GM12878 (cell line): Measurements from ENCODE around the gene AKR1B1. TPM values are rescaled to one million over a fixed set of nuclear protein-coding genes. Genes with fewer than 3 reads are reported as not detected.

Source experiments
- ATAC-seq: fragments of 200-7000 bp; cut with Tn5 transposase; 3 replicates; pipeline ENCODE4 v1.9.1; 2020; ENCODE audit warnings: mild to moderate bottlenecking, moderate library complexity
- BruUV-seq: library from RNA; stranded (reverse); fragments of 400-500 nt; replicated peaks from 2 replicates; lab custom pipeline; 2021; lab: Mats Ljungman, UMichigan
- CTCF ChIA-PET: fragments of 300-600 bp; sonication (Branson Sonifier 250); formaldehyde crosslinking; extraction: SDS; loops from one replicate; lab custom pipeline; 2021; ENCODE audit warnings: inconsistent platforms; lab: Yijun Ruan, JAX
- POLR2A ChIA-PET: fragments of 350-600 bp; formaldehyde crosslinking; extraction: SDS; loops from one replicate; lab custom pipeline; 2021; ENCODE audit warnings: inconsistent platforms; lab: Charles Lee
- RAD21 ChIA-PET: fragments of 300-600 bp; sonication (Branson Sonifier 250); formaldehyde crosslinking; loops from one replicate; lab custom pipeline; 2023; ENCODE audit warnings: antibody characterized with exemption; ENCODE audit not compliant: unreplicated experiment; lab: Charles Lee
- SMC1A ChIA-PET: fragments of 300-600 bp; sonication (Branson Sonifier 250); formaldehyde crosslinking; loops from one replicate; lab custom pipeline; 2023; ENCODE audit not compliant: unreplicated experiment, uncharacterized antibody; lab: Charles Lee
- DNase-seq: peaks from one replicate; pipeline ENCODE4 v3.0.0-alpha.2; 2011; ENCODE audit warnings: low read depth, low spot score
- FAIRE-seq: peaks from 3 replicates; lab custom pipeline; 2011; peaks lifted over from hg19 to GRCh38; lab: Jason Lieb, UNC
- H2AFZ ChIP-seq: 2 replicates; pipeline ENCODE4 v1.6.0; 2011; ENCODE audit warnings: low read depth, low read length, control low read depth; ENCODE audit not compliant: control insufficient read depth
- H3K27ac ChIP-seq: 2 replicates; pipeline ENCODE4 v1.5.1; 2011; ENCODE audit warnings: control low read depth; ENCODE audit not compliant: control insufficient read depth, insufficient read depth
- H3K27me3 ChIP-seq, 2 experiments: replicated peaks in 1 of 2; 2 replicates each; pipeline versions ENCODE4 v1.6.0 to v1.6.1; 2011; ENCODE audit warnings: low read length in 1 of 2; ENCODE audit not compliant: control insufficient read depth in 2 of 2, insufficient read depth in 2 of 2
- H3K36me3 ChIP-seq, 2 experiments: 2 replicates each; pipeline ENCODE4 v1.5.1; 2011; ENCODE audit warnings: low read length in 1 of 2; ENCODE audit not compliant: control insufficient read depth in 2 of 2, insufficient read depth in 2 of 2
- H3K4me1 ChIP-seq: 2 replicates; pipeline ENCODE4 v1.6.1; 2011; ENCODE audit warnings: mild to moderate bottlenecking, low read length, moderate library complexity, mixed read lengths; ENCODE audit not compliant: control insufficient read depth, insufficient read depth
- H3K4me2 ChIP-seq: 2 replicates; pipeline ENCODE4 v1.6.0; 2011; ENCODE audit warnings: control low read depth; ENCODE audit not compliant: control insufficient read depth, insufficient read depth
- H3K4me3 ChIP-seq: fragments of 200-600 bp; sonication (generic); 2 replicates; pipeline ENCODE4 v1.5.1; 2016
- H3K79me2 ChIP-seq: 2 replicates; pipeline ENCODE4 v1.6.0; 2011; ENCODE audit warnings: low read length; ENCODE audit not compliant: control insufficient read depth, insufficient read depth
- H3K9ac ChIP-seq: 2 replicates; pipeline ENCODE4 v1.8.0; 2011; ENCODE audit warnings: low read length, control low read depth, mixed read lengths; ENCODE audit not compliant: control insufficient read depth, insufficient read depth
- H3K9me3 ChIP-seq: replicated peaks from 3 replicates; pipeline ENCODE4 v1.5.1; 2011; ENCODE audit warnings: mild to moderate bottlenecking, low read length; ENCODE audit not compliant: control insufficient read depth, insufficient read depth
- H4K20me1 ChIP-seq: 2 replicates; pipeline ENCODE4 v1.6.0; 2011; ENCODE audit not compliant: control insufficient read depth, insufficient read depth
- BHLHE40 ChIP-seq, 2 experiments: fragments of 450-650 bp in 1 of 2; IDR thresholded peaks; 2 replicates each; pipeline ENCODE4 v1.6.1; 2011 to 2017; ENCODE audit warnings: low read depth in 2 of 2, borderline replicate concordance in 1 of 2, improper control_type of control experiment in 1 of 2, low read length in 1 of 2, mild to moderate bottlenecking in 1 of 2
- CBX3 ChIP-seq: fragments of 200-600 bp; sonication (generic); IDR thresholded peaks from 2 replicates; pipeline ENCODE4 v1.6.1; 2016; ENCODE audit warnings: low read depth, borderline replicate concordance
- CHD4 ChIP-seq: fragments of 200-600 bp; sonication (generic); IDR thresholded peaks from 2 replicates; pipeline ENCODE4 v1.6.1; 2016; ENCODE audit warnings: mild to moderate bottlenecking
- FOS ChIP-seq: IDR thresholded peaks from 3 replicates; pipeline ENCODE4 v1.6.1; 2011; ENCODE audit warnings: borderline replicate concordance; ENCODE audit not compliant: insufficient read length; ENCODE audit errors: extremely low read depth
- FOXK2 ChIP-seq: fragments of 450-650 bp; IDR thresholded peaks from 2 replicates; pipeline ENCODE4 v1.6.1; 2017; ENCODE audit warnings: mild to moderate bottlenecking, moderate library complexity
- LARP7 ChIP-seq: fragments of 450-650 bp; IDR thresholded peaks from 2 replicates; pipeline ENCODE4 v1.6.1; 2017; ENCODE audit warnings: mild to moderate bottlenecking
- PML ChIP-seq: IDR thresholded peaks from 2 replicates; pipeline ENCODE4 v1.6.1; 2012; ENCODE audit warnings: low read length, inconsistent platforms
- POU2F2 ChIP-seq: IDR thresholded peaks from 3 replicates; pipeline ENCODE4 v1.6.1; 2011; ENCODE audit warnings: low read depth, mild to moderate bottlenecking, low read length, borderline replicate concordance
- SMARCA5 ChIP-seq: fragments of 450-650 bp; IDR thresholded peaks from 2 replicates; pipeline ENCODE4 v1.6.1; 2017; ENCODE audit warnings: mild to moderate bottlenecking
- in situ Hi-C: fragments of 300-500 bp; cut with MboI; formaldehyde crosslinking; loops from 9 replicates; pipeline ENCODE4 v1.14.3; 2018; ENCODE audit warnings: mixed read lengths
- intact Hi-C: fragments of 100-400 bp; cut with micrococcal nuclease; formaldehyde crosslinking; loops from one replicate; pipeline ENCODE4 v1.14.2; 2022; ENCODE audit not compliant: unreplicated experiment
- polyA plus RNA-seq, 11 experiments: library from polyadenylated mRNA; depleted of rRNA in 4 of 11; unstranded in 6 of 11; stranded (reverse) in 5 of 11; fragments of >200 nt; fragmentation: Nextera tagmentation in 4 of 11; fragmentation: Illumina TruSeq in 1 of 11; extraction: Ambion mirVana in 4 of 11; extraction: Trizol in 1 of 11; gene quantifications; 1 replicate in 1 of 11; 2 replicates in 10 of 11; pipeline versions ENCODE4 v1.2.1 to v1.2.3, GENCODE V29; 2011 to 2016; ENCODE audit warnings: inconsistent platforms in 2 of 11, missing spikeins in 2 of 11, low read depth in 1 of 11
- total RNA-seq, 4 experiments: library from RNA; depleted of rRNA in 3 of 4; stranded (reverse); fragments of >200 nt in 3 of 4; fragmentation: Illumina TruSeq in 1 of 4; extraction: Trizol in 1 of 4; gene quantifications; 2 replicates each; pipeline versions ENCODE4 v1.2.1 to v1.2.3, GENCODE V29; 2013 to 2021
- TF ChIP-seq, protein P1 (sequence below): IDR thresholded peaks from 2 replicates; pipeline ENCODE4 v1.6.1; 2012; ENCODE audit warnings: mild to moderate bottlenecking, low read depth, low read length
- TF ChIP-seq, protein P2 (sequence below): IDR thresholded peaks from 2 replicates; pipeline ENCODE4 v1.6.1; 2011; ENCODE audit warnings: borderline replicate concordance, low read depth, mild to moderate bottlenecking, moderate library complexity, low read length; ENCODE audit not compliant: insufficient read depth, poor library complexity, severe bottlenecking

AKR1B1 gene
- total and polyA plus RNA-seq, 10 of the 15 experiments (the other 5 are each of a cell fraction or from before 2014, with no cell fraction given), result 40.4 to 252 (median 156) TPM

DNA sequence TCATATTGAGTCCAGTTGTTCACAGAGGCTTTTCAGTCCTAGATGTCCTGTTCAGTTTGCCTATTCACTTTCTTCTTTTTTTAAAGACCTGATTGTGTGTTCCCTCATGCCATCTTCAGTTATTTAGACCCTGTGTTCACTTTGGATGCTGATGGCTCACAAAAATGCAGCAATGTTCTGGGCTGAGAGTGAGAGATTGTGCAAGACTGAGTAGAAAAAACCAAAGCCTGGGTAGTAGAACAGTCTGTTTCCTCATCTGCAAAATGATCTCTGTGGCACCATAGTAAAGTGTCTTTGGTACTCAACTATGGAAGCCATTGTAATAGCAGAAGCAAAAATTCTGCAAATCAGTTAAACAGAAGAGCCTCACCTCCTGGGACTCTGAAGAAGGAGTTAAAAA lies 43.2 kb downstream of the AKR1B1 start:
- RAD21 ChIA-PET, result no interaction called here
- ATAC-seq (no peak), FAIRE-seq (no peak)

More for the DNA sequence above, 43.2 kb downstream of the AKR1B1 start:
- DNase-seq, result no peak
- H3K4me3 ChIP-seq, result no peak overlapping the region
- in situ Hi-C loops, result no loop called here
- no TSS peak for BruUV-seq
- no peaks in the 10 kb centered on the region for H3K36me3 ChIP-seq
- H3K27me3 ChIP-seq, result no peaks in the 10 kb centered on the region
- H3K9ac ChIP-seq, result no peak overlapping the region
- intact Hi-C loops, result no loop called here
- TF ChIP-seq FOXK2 (no peak), SMARCA5 (no peak), POU2F2 (no peak), CBX3 (no peak), CHD4 (no peak), LARP7 (no peak), BHLHE40 (IDR thresholded peaks at IDR 0.05; ENCODE audit: borderline replicate concordance in 1 of 2, low read depth in 2 of 2, low read length in 1 of 2) (no peak), FOS (no peak), PML (no peak)
- TF ChIP-seq, protein P1, sequence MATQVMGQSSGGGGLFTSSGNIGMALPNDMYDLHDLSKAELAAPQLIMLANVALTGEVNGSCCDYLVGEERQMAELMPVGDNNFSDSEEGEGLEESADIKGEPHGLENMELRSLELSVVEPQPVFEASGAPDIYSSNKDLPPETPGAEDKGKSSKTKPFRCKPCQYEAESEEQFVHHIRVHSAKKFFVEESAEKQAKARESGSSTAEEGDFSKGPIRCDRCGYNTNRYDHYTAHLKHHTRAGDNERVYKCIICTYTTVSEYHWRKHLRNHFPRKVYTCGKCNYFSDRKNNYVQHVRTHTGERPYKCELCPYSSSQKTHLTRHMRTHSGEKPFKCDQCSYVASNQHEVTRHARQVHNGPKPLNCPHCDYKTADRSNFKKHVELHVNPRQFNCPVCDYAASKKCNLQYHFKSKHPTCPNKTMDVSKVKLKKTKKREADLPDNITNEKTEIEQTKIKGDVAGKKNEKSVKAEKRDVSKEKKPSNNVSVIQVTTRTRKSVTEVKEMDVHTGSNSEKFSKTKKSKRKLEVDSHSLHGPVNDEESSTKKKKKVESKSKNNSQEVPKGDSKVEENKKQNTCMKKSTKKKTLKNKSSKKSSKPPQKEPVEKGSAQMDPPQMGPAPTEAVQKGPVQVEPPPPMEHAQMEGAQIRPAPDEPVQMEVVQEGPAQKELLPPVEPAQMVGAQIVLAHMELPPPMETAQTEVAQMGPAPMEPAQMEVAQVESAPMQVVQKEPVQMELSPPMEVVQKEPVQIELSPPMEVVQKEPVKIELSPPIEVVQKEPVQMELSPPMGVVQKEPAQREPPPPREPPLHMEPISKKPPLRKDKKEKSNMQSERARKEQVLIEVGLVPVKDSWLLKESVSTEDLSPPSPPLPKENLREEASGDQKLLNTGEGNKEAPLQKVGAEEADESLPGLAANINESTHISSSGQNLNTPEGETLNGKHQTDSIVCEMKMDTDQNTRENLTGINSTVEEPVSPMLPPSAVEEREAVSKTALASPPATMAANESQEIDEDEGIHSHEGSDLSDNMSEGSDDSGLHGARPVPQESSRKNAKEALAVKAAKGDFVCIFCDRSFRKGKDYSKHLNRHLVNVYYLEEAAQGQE, result no peak
- TF ChIP-seq, protein P2, sequence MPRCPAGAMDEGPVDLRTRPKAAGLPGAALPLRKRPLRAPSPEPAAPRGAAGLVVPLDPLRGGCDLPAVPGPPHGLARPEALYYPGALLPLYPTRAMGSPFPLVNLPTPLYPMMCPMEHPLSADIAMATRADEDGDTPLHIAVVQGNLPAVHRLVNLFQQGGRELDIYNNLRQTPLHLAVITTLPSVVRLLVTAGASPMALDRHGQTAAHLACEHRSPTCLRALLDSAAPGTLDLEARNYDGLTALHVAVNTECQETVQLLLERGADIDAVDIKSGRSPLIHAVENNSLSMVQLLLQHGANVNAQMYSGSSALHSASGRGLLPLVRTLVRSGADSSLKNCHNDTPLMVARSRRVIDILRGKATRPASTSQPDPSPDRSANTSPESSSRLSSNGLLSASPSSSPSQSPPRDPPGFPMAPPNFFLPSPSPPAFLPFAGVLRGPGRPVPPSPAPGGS, result no peak
- no peak overlapping the region for H3K27ac ChIP-seq
- H3K4me2 ChIP-seq, result no peak overlapping the region
- ChIA-PET SMC1A (no interaction called here), POLR2A (no interaction called here), CTCF (interaction anchor here (1.5 kb wide), 1 partner anchor 132 kb away, joined by 3 read pairs; no protein-coding TSS in a partner anchor)
- H4K20me1 ChIP-seq, result no peaks in the 10 kb centered on the region
- no peak overlapping the region for H2AFZ ChIP-seq
- H3K79me2 ChIP-seq, result no peaks in the 10 kb centered on the region
- no peaks in the 10 kb centered on the region for H3K9me3 ChIP-seq
- H3K4me1 ChIP-seq, result no peaks in the 10 kb centered on the region
